SK-N-SH treated with all-trans-retinoic acid at 6 μM for 48 hours (cell line): Measurements from ENCODE around the gene NPHS1.

ENCODE experiments used
- ARNTL ChIP-seq: fragments of 450-650 bp; formaldehyde crosslinking; IDR thresholded peaks from 2 replicates; pipeline ENCODE4 v1.5.0; 2020; ENCODE audit warnings: low read depth, mild to moderate bottlenecking, moderate library complexity, borderline replicate concordance
- ZNF565 ChIP-seq: fragments of 450-650 bp; formaldehyde crosslinking; conservative IDR thresholded peaks from 2 replicates; pipeline ENCODE4 v1.5.0; 2020; ENCODE audit warnings: low read depth, mild to moderate bottlenecking, moderate library complexity

DNA sequence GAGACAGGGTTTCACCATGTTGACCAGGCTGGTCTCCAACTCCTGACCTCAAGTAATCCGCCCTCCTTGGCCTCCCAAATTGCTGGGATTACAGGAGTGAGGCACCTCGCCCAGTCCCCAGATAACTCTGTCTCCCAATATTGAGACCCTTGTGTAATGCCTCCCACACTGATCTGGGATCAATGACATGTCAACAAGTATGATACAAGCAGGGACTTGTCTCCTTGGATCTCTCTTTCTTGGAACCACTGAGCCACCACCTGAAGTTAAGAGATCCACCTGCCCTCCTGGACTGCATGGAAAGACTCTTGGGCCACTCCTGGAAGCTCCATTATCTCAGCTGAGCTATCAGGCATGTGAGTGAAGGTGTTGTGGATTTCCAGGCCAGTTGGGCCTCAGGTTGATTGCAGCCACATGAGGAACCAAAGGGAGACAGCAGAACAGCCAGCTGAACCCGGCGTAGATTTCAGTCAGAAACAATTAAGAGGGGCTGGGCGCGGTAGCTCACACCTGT, 33.0 kb upstream of the NPHS1 start:
- no peak for TF ChIP-seq ZNF565
- no peak for TF ChIP-seq ARNTL (CRISPR knock-in tag)
